HEK293 (cell line): ENCODE measurements around the gene UBXN4.

Source experiments
- BCL11B ChIP-seq: fragments of 450-650 bp; formaldehyde crosslinking; IDR thresholded peaks from 2 replicates; pipeline ENCODE4 v1.5.1; 2016; ENCODE audit warnings: low read depth, missing biosample characterization, missing genetic modification characterization
- HOXD13 ChIP-seq: sonication (generic); formaldehyde crosslinking; IDR thresholded peaks from 2 replicates; pipeline ENCODE4 v1.8.0; 2022; ENCODE audit warnings: missing genetic modification reagents, borderline replicate concordance
- TCF7L2 ChIP-seq: IDR thresholded peaks from 2 replicates; pipeline ENCODE4 v1.6.1; 2011; ENCODE audit warnings: low read depth, mild to moderate bottlenecking, inconsistent platforms, low read length, moderate library complexity, borderline replicate concordance
- YY1 ChIP-seq: fragments of 450-650 bp; formaldehyde crosslinking; IDR thresholded peaks from 2 replicates; pipeline ENCODE4 v1.5.1; 2018; ENCODE audit warnings: missing biosample characterization, missing genetic modification characterization
- ZBTB10 ChIP-seq: fragments of 450-650 bp; formaldehyde crosslinking; IDR thresholded peaks from 2 replicates; pipeline ENCODE4 v1.5.1; 2016; ENCODE audit warnings: missing biosample characterization, missing genetic modification characterization
- ZBTB11 ChIP-seq: fragments of 450-650 bp; formaldehyde crosslinking; conservative IDR thresholded peaks from 2 replicates; pipeline ENCODE4 v1.5.1; 2016; ENCODE audit warnings: low read depth, missing biosample characterization, missing genetic modification characterization
- ZBTB20 ChIP-seq: fragments of 450-650 bp; formaldehyde crosslinking; IDR thresholded peaks from 2 replicates; pipeline ENCODE4 v1.5.1; 2016; ENCODE audit warnings: missing biosample characterization, missing genetic modification characterization
- ZBTB8A ChIP-seq: fragments of 450-650 bp; formaldehyde crosslinking; IDR thresholded peaks from 2 replicates; pipeline ENCODE4 v1.5.1; 2016; ENCODE audit warnings: missing biosample characterization, missing genetic modification characterization
- ZFP3 ChIP-seq: fragments of 450-650 bp; formaldehyde crosslinking; IDR thresholded peaks from 2 replicates; pipeline ENCODE4 v1.5.1; 2016; ENCODE audit warnings: low read depth, missing biosample characterization, missing genetic modification characterization
- ZNF155 ChIP-seq: fragments of 450-650 bp; formaldehyde crosslinking; IDR thresholded peaks from 2 replicates; pipeline ENCODE4 v1.5.1; 2016; ENCODE audit warnings: missing biosample characterization, missing genetic modification characterization
- ZNF19 ChIP-seq: fragments of 450-650 bp; formaldehyde crosslinking; IDR thresholded peaks from 2 replicates; pipeline ENCODE4; 2016; ENCODE audit warnings: missing biosample characterization, missing genetic modification characterization, low read depth
- ZNF2 ChIP-seq: fragments of 450-650 bp; formaldehyde crosslinking; IDR thresholded peaks from 2 replicates; pipeline ENCODE4 v1.5.1; 2016; ENCODE audit warnings: missing biosample characterization, missing genetic modification characterization
- ZNF280C ChIP-seq: fragments of 450-650 bp; formaldehyde crosslinking; IDR thresholded peaks from 2 replicates; pipeline ENCODE4 v1.5.1; 2016; ENCODE audit warnings: missing biosample characterization, missing genetic modification characterization
- ZNF280D ChIP-seq: fragments of 450-650 bp; formaldehyde crosslinking; IDR thresholded peaks from 2 replicates; pipeline ENCODE4 v1.5.1; 2016; ENCODE audit warnings: missing biosample characterization, missing genetic modification characterization
- ZNF302 ChIP-seq: fragments of 450-650 bp; formaldehyde crosslinking; IDR thresholded peaks from 2 replicates; pipeline ENCODE4 v1.5.1; 2016; ENCODE audit warnings: missing biosample characterization, missing genetic modification characterization, low read depth
- ZNF518A ChIP-seq: fragments of 450-650 bp; formaldehyde crosslinking; conservative IDR thresholded peaks from 2 replicates; pipeline ENCODE4 v1.5.1; 2016; ENCODE audit warnings: low read depth, missing biosample characterization, missing genetic modification characterization
- ZNF548 ChIP-seq: fragments of 450-650 bp; formaldehyde crosslinking; IDR thresholded peaks from 2 replicates; pipeline ENCODE4 v1.5.1; 2016; ENCODE audit warnings: missing biosample characterization, missing genetic modification characterization
- ZNF624 ChIP-seq: fragments of 450-650 bp; formaldehyde crosslinking; IDR thresholded peaks from 2 replicates; pipeline ENCODE4 v1.5.1; 2017; ENCODE audit warnings: missing biosample characterization, missing genetic modification characterization
- ZSCAN18 ChIP-seq: fragments of 450-650 bp; formaldehyde crosslinking; IDR thresholded peaks from 2 replicates; pipeline ENCODE4 v1.5.1; 2016; ENCODE audit warnings: missing biosample characterization, missing genetic modification characterization

Gene UBXN4

GRCh38 chr2:135741395-135742324 lies at the start of gene UBXN4 (continued):
- no peak for TF ChIP-seq ZNF280C (tag by site-specific recombination)
- TF ChIP-seq ZNF518A (tag by site-specific recombination), result peak; percentile 40; the same call in 1 of the 2 replicates
- TF ChIP-seq ZNF624 (tag by site-specific recombination), result no peak
- TF ChIP-seq HOXD13, result no peak
- TF ChIP-seq ZNF2 (tag by site-specific recombination), result no peak
- no peak for TF ChIP-seq ZSCAN18 (tag by site-specific recombination)
- TF ChIP-seq ZFP3 (tag by site-specific recombination), result no peak
- TF ChIP-seq ZBTB11 (tag by site-specific recombination), result peak; percentile 65
- no peak for TF ChIP-seq ZNF280D (tag by site-specific recombination)
- no peak for TF ChIP-seq ZNF302 (tag by site-specific recombination)
- peak; percentile 61; the same call in 1 of the 2 replicates for TF ChIP-seq ZBTB20
- 0 out of 2 replicates have a peak, but pooled peaks have one; percentile 18 for TF ChIP-seq ZBTB8A (tag by site-specific recombination)
- TF ChIP-seq TCF7L2, result no peak
- 0 out of 2 replicates have a peak, but pooled peaks have one; percentile 52 for TF ChIP-seq BCL11B (tag by site-specific recombination)
- TF ChIP-seq ZNF155 (tag by site-specific recombination), result no peak
- no peak for TF ChIP-seq ZNF19 (tag by site-specific recombination)
- TF ChIP-seq ZBTB10 (tag by site-specific recombination), result peak; percentile 55; the same call in 1 of the 2 replicates
- TF ChIP-seq YY1, result peak; percentile 72
- no peak for TF ChIP-seq ZNF548 (tag by site-specific recombination)
